Upper lobe of left lung (tissue), 4 donors: ENCODE measurements around the gene SNAI3.

ENCODE experiments used
- CTCF ChIP-seq, 6 experiments: fragments of 450-650 bp in 4 of 6; fragments of 200-600 bp in 2 of 6; sonication (generic) in 2 of 6; IDR thresholded peaks; one replicate each; pipeline ENCODE4 v1.5.1; 2016 to 2019; ENCODE audit warnings: antibody characterized with exemption in 6 of 6
- EP300 ChIP-seq, 4 donors: sonication (generic); formaldehyde crosslinking; IDR thresholded peaks; one replicate each; pipeline ENCODE4 v1.5.1; 2017; ENCODE audit warnings: antibody characterized with exemption in 4 of 4, control low read depth in 2 of 4
- POLR2A ChIP-seq, 4 donors: fragments of 450-650 bp; IDR thresholded peaks; one replicate each; pipeline ENCODE4 v1.5.1; 2016 to 2017; ENCODE audit warnings: antibody characterized with exemption in 4 of 4, mild to moderate bottlenecking in 2 of 4

- no peak for TF ChIP-seq POLR2A (IDR thresholded peaks at IDR 0.05)
- no peak for TF ChIP-seq CTCF (IDR thresholded peaks at IDR 0.05)
- no peak for TF ChIP-seq EP300 (IDR thresholded peaks at IDR 0.05)
Observed at GRCh38 chr16:88706965-88707826, 20.9 kb upstream of the SNAI3 start.
